Measurements from ENCODE around the gene CCDC80.
"Not testable (repeated sequence)": the region's sequence is repeated elsewhere in the genome, so short reads cannot be mapped to it uniquely, and the experiment has no call there.

The CCDC80 gene

DNA sequence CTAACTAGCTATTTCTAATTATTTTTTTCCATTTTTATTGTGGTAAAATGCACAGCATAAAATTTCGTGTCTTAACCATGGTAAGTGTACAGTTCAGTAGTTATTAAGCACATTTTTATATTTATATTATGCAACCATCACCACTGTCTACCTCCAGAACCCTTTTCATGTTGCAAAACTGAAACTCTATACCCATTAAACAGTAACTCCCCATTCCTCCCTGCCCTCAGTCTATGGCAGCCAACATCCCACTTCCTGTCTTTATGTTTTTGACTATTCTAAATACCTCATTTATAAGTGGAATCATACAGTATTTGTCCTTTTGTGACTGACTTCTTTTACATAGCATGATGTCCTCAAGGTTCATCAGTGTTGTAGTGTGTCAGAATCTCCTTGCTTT lies 53.6 kb downstream of the CCDC80 start:
- no peak for DNase-seq (ENCODE audit: low read depth in 2 of 2)

DNA sequence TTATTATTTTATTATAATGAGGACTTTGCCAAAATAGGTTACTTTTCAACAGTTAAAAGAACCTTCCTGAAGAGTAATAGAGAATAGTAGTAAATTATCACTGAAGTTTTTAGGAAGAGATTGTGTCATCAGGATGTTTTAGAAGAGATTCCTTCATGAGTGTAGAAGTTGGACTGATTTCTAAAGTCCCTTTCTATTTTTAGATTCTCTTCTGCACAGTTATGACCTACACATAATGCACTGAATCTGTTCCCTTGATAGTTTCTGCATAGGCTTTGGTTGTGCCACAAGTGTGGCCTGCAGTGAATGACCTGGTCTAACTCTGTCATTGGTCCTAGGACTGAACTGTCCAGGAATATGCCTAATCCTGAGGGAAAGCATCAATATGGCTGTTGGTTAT lies 55.2 kb downstream of the CCDC80 start:
- DNase-seq (ENCODE audit: low read depth in 2 of 2), result no peak

DNA sequence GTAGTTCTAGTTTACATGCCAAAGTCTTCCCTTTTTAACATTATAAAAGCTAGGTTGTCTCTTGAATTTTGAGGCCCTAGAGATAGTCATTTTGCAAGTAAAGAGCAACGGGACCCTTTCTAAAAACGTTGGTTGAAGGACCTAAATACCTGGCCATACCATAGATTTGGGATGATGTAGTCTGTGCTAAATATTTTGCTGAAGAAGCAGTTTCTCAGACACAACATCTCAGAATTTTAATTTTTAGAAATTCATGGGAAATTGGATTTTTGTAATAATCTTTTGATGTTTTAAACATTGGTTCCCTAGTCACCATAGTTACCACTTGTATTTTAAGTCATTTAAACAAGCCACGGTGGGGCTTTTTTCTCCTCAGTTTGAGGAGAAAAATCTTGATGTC lies 57.8 kb downstream of the CCDC80 start:
- no peak for DNase-seq (ENCODE audit: low read depth in 2 of 2)

DNA sequence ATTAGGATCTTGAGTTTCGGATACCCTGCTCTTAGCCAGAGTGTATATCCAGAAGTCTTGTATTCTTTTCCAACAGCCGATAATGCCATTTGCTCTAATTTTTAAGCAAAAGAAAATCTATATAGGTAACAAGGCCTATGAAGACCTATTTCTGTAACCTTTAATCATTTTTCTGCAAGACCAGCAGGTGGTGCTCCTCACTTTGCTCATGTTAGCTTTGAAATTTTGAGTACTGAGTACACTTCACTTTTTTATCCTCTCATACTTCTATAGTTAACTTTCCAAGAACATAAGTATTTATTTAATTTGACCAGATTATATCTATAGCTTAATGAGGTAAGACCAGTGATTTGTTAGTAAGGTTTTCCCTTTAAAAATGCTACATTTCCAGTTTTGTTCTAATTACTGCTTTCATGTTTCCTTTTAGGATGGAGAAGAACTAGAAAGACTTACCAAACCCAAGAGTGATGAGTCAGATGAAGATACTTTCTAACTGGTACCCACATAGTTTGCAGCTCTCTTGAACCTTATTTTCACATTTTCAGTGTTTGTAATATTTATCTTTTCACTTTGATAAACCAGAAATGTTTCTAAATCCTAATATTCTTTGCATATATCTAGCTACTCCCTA lies 58.6 kb downstream of the CCDC80 start:
- peak in 1 of 2 donors; percentile 16 for DNase-seq (ENCODE audit: low read depth in 2 of 2)

DNA sequence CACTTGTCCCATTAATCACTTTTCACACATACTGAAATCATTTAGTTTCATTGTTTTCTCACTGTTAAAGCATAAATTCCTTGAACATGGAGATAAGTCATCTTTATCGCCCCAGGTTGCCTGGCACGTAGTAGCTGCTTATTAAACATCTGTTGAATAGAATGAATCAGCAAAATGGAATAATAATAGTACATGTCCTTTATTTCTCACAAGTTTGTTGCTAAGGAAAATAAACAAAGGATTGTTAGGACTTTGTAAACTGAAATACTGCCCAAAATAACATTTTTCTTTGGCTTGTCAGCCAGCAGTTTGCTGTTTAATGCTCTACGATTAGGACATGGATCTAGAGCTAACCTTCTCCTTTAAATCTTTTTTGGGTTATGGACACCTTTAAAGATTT lies 61.2 kb downstream of the CCDC80 start:
- no peak for DNase-seq (ENCODE audit: low read depth in 2 of 2)

DNA sequence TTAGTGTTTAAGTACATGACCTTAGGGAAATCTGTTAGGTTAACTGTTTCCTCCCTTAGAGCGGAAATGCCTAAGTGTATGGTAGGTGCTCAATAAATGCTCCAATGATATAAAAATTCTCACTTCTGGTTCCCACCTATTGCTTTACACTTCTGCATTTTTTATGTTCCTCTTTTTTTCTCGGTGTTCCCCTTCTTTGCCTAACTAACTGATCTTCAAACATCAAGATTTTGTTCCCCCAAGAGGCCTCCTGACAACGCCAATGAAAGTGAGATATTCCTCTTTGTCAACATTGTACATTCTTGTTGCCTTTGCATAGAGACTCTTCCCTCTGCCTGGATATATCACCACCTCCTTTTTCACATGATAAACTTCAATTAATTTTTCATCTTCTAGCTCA lies 61.7 kb downstream of the CCDC80 start:
- DNase-seq (ENCODE audit: low read depth in 2 of 2), result no peak

DNA sequence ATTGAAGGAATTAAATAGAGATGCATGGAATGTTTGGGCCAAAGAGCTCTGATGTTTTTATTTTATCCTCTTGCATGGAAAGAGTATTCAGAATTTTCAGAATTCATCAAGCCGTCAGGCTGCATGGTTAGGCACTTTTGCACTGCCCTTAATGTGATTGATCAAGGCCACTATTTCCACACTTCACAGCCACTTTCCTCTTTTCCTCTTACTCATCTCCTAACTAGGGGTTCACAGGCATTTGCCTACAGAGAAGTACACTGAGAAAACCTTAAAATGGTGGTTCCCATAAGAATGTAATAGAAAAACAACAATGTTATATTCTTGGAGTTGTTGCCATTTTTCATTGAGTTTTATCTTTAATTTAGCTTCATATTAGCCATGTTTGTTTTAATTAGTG lies 68.2 kb downstream of the CCDC80 start:
- no peak for DNase-seq (ENCODE audit: low read depth in 2 of 2)

DNA sequence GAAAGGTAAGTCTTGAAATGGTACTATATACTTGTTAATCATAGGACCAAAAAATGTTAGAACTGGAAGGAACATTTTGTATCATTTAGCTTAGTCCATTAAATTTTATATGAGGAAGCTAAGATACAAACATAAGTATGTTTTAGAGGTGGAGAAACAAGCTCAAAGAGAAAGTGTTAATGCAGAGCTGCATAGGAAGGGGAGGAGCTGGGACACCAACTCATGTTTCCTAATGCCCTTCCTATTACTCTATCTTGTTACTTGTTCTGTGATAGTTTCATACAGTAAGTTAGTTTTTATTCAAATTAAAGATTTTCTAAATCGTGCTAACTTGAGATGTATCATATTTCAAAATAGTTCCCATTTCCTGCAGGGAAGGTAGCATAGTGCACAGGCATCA lies 71.7 kb downstream of the CCDC80 start:
- no peak for DNase-seq (ENCODE audit: low read depth in 2 of 2)

DNA sequence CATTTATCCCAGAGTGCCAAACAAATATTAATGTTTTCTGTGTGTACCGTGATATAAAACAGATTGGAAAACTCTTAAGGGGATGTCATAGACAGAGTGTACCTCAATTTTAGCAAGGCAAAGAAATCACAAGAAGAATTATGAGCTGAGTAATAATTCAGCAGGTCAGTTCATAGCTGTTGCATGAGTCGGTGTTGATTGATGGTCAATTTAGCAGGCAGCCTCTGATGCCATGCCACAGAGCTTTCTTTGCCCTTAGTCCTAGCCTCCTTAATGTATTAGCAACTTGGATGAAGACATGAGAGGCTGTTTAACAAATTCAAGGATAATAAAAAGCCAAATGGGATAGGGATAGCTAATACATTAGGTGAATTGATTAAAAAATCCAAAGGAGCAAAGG lies 72.3 kb downstream of the CCDC80 start:
- no peak for DNase-seq (ENCODE audit: low read depth in 2 of 2)

DNA sequence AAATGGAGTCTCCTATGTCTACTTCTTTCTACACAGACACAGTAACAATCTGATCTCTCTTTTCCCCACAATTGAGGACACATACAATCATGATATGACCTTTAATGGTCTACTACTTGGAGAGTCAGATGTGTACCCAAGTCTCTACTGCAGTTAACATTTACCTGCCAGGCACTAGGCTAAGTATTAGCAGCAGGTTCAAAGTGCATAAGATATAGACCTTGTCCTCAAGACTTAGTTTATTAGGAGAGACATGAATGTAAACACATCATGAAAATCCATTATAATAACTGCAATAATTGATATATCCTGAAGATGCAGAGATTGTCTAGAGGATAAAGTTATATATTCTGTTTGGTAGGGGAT lies 76.0 kb downstream of the CCDC80 start:
- DNase-seq (ENCODE audit: low read depth in 2 of 2), result no peak

DNA sequence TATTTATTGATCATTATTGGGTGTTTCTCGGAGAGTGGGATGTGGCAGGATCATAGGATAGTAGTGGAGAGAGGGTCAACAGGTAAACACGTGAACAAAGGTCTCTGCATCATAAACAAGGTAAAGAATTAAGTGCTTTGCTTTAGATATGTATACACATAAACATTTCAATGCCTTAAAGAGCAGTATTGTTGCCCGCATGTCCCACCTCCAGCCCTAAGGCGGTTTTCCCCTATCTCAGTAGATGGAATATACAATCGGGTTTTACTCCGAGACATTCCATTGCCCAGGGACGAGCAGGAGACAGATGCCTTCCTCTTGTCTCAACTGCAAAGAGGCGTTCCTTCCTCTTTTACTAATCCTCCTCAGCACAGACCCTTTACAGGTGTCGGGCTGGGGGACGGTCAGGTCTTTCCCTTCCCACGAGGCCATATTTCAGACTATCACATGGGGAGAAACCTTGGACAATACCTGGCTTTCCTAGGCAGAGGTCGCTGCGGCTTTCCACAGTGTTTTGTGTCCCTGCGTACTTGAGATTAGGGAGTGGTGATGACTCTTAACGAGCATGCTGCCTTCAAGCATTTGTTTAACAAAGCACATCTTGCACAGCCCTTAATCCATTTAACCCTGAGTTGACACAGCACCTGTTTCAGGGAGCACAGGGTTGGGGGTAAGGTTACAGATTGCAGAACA lies 76.5 kb downstream of the CCDC80 start:
- not testable (repeated sequence) for DNase-seq (ENCODE audit: low read depth in 2 of 2)

DNA sequence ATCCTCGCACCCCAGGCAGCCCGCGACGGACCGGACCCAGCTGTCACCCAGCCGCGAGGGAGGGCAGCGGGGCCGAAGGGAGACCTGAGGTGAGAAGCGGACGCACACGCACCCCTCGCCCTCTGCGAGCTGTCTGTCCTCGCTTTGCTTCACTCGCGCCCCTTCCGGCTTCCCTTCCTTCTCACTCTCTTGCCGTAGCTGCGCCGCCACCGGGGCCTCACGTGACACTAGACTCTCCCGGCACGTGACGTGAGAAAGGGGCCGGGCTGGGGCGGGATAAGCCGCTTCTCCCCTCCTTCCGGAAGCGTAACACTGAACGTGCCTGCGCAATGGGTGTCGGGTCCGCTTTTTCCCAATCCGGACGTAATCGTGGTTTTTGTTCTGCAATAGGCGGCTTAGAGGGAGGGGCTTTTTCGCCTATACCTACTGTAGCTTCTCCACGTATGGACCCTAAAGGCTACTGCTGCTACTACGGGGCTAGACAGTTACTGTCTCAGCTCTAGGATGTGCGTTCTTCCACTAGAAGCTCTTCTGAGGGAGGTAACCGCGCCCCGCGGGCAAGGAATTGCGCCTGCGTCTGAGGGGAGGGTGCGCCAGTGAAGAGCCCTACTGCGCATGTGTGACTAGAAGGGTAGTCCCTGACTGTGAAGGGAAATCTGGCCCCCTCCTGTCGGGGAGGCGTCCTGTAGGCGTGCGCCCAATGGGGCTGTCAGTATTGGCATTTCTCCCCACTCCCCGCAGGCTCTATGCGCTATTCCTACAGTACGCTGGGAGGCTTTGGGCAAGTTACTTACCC lies 79.0 kb downstream of the CCDC80 start, which contains the start of the genes ATG3 and SLC35A5:
Gene ATG3, minus strand, starts transcription at position 229 of the 796 bp plus-strand sequence. CDS start 434 bp downstream, outside the sequence.
Gene SLC35A5, plus strand, starts transcription at position 312 of the 796 bp plus-strand sequence. CDS start 1,359 bp downstream, outside the sequence.
- DNase-seq (ENCODE audit: low read depth in 2 of 2), result peak; percentile 95 to 97

DNA sequence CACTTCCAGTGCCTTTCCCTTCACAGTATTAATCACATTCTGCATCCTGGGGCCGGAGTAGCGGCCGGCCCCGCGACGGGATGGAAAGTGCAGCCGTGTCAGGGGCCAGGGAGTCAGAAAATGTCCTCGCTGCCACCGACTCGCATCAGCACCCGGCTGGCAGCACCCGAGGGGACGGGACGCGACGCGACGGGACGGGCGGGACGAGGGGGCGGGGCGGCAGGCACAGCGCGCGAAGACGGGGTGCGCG lies 79.5 kb downstream of the CCDC80 start:
- peak in 1 of 2 donors; percentile 63 for DNase-seq (ENCODE audit: low read depth in 2 of 2)

DNA sequence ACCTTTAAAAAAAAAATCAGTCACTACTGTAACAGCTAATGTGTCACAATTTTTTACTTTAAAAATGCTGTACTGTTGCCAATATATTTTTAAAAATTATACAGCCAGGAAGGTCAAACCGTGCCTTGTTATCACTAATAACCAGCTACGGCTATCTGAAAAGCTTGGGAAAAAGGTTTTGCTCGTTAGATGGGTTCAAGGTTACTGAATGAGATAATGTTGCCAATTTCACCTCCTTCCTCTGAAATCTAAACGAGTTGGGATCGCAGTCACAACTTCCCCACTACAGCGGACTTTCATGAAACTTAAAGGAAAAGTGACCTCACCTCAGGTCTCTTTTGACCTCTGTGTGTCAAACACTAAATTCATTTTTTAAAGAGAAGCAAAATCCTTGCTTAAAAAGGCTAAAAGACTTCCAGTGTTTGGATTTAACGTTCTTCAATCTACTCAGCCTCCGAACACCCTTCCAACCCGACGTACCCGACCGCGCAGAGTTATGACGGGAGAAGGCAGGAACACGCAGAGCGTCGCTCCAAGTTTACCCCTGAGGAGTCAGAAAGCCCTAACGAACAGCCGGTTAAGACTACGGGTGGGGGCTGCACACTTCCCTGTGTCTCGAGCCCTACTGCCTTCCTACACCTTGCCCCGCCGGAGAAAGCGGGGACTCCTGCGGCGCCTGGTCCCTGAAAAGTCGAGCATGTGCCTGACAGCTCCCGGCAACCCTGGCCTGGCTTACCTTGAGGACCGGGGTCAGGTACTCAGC lies 80.0 kb downstream of the CCDC80 start:
- DNase-seq (ENCODE audit: low read depth in 2 of 2), result peak in 1 of 2 donors; percentile 39

DNA sequence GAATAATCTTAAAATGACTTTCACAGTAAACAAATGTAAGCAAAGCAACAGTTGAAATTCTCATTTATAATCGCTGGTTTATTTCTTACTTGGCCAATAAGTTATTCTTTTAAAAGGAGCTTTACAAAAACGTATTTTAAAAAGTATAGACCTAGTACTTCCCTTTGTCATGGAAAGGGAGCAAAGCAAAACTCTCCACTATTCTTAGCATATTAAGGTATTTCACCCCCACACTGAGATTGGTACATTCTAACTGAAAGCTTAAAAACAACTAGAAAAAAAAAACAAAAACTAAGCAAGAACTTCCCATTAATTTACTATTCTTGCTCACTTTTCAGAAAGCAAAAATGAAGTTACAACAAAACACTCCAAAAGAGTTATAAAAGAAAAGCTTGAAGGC lies 80.6 kb downstream of the CCDC80 start:
- no peak for DNase-seq (ENCODE audit: low read depth in 2 of 2)

DNA sequence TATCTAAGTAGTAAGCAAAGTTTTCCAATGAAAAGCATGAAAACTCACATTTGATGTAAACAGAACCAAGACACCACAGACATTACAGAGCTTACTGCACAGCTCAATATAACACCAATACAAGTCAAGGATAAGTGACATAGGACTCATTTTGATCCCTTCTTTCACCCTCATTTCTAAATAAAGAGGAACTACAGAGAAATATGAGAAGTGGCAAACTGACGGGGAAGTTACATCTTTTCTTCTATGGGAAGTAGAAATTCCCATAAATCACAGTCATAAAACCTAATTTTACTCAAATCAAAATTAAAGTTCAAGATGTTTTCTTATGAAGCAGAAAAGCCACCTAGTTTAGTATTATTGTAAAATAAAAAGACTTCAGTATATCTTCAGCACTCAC lies 83.0 kb downstream of the CCDC80 start:
- no peak for DNase-seq (ENCODE audit: low read depth in 2 of 2)

DNA sequence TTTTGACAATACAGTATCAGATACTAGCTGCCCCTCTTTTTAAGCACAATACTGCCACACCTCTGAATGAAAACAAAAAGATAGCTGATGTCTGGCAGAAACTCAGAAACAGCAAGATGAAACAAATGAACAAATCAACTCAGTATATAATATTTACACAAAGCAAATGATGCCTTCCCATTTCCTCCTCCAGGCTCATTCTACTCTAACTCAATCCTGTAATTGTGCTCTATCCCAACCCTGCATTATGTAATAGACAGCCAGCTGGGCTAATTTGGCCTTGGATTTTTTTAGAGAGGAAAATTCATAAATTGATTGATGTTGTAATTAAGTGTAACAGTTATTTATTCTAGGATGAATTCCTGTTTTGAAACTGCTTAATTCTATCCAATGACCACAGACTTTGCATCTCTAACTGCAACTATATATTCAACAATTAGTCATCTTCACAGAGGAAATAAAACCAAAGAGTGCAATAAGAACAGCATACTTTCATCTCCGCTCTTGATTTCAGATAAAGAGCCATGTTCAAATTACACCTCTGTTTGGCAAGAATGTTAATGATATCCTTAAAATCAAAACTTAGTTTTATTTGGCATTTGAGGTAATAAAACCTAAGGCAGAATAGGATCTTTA lies 85.3 kb downstream of the CCDC80 start:
- no peak for DNase-seq (ENCODE audit: low read depth in 2 of 2)

DNA sequence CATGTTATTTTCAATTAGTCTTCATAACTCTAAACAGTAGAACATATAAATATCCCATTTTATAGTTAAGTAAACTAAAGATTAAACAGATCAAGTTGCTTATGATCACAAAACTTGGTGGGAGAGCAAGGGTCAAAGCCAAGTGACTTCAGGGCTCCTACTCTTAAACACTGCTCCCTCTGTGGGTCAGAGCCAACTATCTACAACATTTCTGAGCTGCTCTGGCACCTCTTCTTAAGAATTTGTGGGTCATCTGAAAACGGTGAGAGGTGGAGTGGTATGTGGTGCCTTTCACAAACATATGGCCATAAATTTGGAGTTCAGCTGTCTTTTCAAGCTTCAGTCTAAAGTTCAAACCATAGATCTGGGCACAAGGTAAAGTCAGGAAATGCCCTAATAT lies 90.1 kb downstream of the CCDC80 start:
- DNase-seq (ENCODE audit: low read depth in 2 of 2), result no peak
